GM19468 (cell line): ENCODE measurements around the gene VPS13D.
"Not testable (repeated sequence)": the region's sequence is repeated elsewhere in the genome, so short reads cannot be mapped to it uniquely, and the experiment has no call there.

Experiments
- ATAC-seq: cut with Tn5 transposase; IDR thresholded peaks from one replicate; pipeline ENCODE4 v1.9.1; 2021; ENCODE audit warnings: mild to moderate bottlenecking, moderate library complexity, moderate number of reproducible peaks; ENCODE audit not compliant: unreplicated experiment; ENCODE audit errors: extremely low read depth

Gene VPS13D

GRCh38 chr1:12324973-12325372 is 95.1 kb downstream of the VPS13D start:
- not testable (repeated sequence) for ATAC-seq

GRCh38 chr1:12326986-12327385 is 97.2 kb downstream of the VPS13D start:
- ATAC-seq, result no peak

DNA sequence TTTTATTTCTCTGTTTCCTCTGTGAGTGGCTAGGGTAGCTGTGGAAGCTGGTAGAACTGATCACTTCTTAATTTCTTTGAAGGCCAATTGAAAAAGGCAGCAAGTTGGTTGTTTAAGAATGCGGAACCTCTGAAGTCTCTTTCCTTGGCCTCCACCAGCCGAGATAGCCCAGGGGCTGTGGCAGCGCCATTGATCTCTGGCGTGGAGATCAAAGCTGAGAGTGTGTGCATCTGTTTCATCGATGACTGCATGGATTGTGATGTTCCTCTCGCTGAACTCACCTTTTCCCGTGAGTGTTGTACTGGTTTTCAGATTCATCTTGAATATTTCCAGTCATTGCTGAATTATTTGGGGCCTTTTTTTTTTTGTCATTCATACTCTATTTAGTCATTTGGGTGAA is 97.7 kb downstream of the VPS13D start:
- ATAC-seq, result no peak

- ATAC-seq, result no peak
Measured at GRCh38 chr1:12333036-12333785, 103.4 kb downstream of the VPS13D start.

GRCh38 chr1:12335815-12336214 is 106.0 kb downstream of the VPS13D start:
- no peak for ATAC-seq

DNA sequence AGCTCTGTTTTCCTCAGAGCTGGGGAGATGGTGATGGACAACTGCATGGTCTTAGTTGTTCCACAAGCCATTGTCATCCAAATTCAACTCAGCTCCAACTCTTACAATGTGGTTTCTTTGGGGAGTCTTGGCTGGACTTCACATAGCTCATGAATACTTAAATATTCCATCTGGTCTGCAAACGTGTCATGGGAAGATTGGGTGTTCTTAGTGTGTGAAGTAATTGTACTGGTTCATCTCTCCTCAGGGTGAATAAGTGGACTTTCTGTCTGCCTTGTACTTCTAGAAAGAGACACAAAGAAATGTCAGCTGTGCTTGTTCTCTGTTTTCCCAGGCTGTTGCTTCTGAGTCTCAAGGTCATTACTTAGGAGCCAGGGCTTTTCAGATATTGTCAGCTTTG is 106.6 kb downstream of the VPS13D start:
- ATAC-seq, result no peak

DNA sequence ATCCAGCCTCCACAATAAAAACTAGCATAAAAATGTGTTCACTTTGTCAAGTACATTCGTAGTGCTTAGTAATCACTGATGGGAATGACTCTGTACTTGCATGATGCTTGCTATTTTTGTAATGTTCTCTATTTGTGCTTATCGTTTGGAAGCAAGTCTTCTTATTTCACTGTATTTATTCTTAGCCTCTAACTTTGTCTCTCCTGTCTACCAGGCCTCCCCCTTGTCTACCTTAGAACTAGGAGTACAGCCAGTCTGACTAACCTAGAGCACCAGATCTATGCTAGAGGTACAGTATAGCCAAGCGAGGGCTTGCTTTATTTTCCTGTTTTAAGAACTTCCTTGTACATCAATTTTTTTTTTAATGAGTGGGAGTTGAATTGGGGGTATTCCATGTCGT is 108.2 kb downstream of the VPS13D start:
- ATAC-seq, result no peak

GRCh38 chr1:12338823-12339222 is 109.0 kb downstream of the VPS13D start:
- no peak for ATAC-seq

DNA sequence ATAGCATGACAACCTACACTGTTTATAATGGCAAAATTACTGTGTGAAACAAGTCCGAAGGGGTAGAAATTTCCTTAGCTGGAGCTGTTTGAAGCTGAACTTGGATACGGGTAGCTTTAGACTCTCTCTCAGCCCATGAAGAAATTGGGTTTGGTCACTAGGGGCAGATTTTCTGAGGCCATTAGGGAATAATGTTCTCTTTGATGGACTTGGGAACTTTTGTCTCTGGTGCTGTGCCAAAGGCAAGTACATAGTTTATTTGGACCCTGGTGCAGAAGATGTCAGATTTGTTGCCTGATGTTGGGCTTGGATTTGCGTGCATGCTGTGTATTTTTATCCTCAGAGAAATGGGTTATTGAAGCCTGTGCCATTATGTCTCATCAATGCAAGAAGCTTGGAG is 109.6 kb downstream of the VPS13D start:
- ATAC-seq, result no peak

DNA sequence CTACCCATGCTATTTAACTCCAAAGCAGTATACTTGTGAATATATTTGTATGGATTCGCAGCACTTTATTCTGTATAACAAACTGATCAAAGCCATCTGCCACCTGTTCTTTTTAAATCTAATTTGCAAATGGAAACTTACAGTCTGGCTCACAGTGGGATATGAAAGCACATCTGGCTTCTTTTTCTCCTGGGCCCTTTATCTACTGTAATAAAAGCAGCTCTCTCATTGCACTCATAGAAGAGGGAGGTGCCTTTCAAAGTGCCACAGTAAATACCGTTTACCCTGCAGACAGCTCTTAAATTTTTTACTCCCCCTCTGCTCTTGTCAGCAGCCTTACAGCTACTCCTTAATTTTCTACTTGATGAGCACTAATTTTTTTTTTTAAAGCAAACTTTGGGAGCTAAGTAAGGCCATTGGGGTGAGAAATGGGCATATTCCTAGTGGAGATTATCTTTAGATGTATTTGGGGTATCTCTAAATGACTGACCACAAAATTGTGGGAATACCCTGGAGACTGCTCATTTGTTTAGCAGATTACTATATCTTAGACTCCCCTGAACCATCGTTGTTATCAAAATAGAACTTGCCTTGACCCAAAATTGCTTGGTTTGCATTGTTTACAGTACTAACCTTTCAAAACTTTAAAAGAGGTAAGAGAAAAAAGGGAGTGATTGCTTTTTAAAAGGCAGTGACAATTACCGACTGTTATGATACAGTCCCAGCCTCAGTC is 110.1 kb downstream of the VPS13D start:
- ATAC-seq, result no peak

DNA sequence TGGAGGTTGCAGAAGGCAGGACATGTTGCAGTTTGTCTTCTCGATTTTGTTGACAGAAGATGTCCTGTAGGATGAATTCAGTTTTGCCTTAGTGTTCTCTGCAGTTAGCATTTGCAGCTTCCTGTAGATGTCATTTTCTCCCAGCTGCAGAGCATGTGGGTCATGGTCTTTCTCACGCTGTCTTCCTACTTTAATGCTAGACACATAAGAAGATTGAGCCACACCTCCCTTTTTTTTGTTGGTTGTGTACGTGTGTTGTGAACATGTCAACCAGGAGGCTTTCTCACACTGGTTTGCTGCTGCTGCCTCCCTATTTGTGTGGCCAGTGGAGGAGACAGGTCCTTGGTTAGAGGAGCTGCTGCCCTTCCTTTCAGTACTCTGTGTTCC is 110.7 kb downstream of the VPS13D start:
- no peak for ATAC-seq

GRCh38 chr1:12341667-12342066 is 111.8 kb downstream of the VPS13D start:
- no peak for ATAC-seq

DNA sequence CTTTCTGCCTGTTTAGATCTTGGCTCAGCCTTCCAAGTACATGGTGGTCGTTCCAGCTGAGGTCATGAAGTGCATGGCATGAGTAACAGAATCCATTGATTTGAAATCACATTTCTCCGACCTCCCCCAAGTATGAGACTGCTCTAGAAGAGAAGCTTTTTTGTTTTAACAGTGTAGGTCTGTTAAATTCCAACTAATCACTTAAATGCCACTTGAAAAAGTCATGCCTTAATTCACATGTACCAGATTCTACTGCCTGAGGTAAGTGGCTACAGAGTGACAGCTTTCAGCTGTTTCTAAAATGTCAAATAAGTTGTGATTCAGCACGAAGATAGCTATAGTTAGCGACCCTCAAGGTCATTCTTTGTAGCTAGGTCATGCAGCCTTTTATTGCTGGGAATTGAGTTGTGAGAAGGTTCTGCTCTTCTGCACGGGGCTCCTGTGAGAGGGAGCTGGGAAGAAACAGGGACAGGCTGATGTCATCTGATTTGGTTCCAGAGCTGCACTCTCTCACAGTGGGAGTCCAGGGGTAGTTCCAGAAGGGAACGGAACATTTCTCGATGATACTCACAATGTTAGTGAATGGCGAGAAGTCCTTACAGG is 112.7 kb downstream of the VPS13D start:
- ATAC-seq, result no peak

- no peak for ATAC-seq
Measured at GRCh38 chr1:12343823-12344487, 114.1 kb downstream of the VPS13D start.

DNA sequence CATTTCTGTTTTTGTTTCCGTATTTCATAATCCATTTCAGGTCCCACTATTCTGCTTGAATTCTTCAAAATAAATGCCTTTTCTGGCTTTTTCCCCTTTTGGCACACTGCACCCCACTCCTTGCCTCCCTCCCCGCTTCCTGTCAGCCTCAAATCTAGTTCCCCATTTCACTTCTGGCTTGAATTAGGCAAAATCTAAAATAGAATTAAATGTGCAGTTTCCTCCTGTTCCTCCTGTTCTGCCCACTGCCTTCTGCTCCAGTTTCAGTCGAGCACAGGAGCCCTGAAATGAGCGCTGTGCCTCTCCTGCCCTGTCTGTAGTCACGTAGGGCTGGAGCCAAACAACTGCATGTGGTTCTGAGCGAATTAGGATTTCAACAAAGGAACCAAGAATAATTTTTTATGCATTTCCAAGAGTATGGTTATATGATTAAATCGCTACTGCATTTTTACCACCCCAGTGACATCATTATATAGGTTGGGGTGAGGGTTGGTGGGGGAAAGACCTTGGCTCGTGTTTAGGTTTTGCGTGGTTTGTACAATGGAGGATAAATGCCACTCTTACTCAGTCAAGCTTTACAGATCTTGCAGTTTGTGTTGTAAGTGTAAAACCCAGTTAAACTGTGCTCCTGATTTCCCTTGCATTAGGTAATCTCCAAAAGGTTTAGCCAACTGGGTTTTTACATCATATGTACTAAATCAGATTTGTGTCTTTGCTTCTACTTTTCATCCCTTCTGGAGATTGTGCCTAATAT is 114.9 kb downstream of the VPS13D start:
- ATAC-seq, result no peak

DNA sequence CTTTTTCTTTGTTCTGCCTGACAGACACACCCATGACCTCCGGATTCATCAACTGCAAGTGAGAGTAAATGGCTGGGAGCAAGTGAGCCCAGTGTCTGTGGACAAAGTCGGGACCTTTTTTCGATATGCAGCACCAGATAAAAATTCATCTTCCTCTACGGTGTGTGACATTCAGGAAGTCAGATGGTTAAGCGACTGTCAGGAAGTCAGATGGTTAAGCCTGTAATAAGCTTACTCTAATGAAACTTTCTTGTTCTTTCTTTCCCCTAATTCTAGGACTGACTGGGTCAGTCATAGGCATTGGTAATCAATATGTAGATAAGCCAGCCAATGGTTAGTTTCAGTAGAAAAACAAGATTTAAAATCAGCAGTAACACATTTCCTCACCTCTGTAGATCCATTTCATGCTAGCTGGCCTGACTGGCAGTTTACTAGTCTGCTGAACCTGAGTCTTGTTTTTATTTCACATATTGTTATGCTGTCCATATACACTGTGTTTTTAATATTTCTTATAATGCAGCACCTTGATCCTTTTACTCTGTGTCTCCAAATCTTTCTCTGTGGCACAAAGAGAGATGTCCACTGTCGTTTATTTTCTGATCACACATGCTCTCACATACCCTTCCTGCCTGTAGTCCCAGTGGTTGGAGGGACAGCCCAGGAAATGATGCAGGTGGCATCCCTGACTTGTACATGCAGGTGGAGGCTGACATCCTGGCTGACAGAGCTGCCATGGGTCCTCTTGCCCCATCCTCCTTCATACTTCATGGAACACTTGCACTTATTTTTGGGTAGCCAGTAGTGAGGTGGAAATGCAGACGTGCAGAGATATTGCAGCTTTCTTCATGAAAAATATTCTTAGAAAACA is 115.8 kb downstream of the VPS13D start:
- no peak for ATAC-seq

DNA sequence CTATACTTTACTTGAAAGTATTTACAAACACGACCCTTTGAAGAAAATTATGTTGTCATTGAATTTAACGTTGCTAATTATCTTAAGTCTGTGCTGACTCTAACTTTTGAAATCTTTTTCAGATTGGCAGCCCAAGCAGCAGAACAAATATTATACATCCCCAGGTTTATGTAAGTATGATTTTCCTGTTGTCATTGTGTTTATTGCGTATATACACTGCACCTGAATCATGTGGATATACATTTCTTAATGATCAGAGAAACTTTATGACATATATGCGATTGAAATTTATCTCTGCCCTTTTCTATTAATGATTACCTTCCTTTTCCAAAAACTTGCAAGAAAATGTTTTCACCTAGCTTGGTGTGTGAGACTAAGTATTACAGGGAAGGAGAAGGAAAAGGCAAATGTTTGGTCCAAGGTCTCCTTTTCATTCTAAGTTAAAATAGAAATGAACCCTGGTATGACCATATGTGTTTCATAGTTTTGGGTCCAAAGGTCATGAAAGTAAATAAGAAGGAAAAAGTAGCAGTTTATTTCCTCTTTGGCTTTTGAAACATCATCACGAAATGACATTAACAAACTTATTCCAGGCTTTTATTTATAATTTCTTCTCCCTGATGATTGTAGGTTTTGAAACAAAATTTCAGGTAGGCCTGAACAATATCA is 116.8 kb downstream of the VPS13D start:
- no peak for ATAC-seq

- no peak for ATAC-seq
Measured at GRCh38 chr1:12348113-12348512, 118.3 kb downstream of the VPS13D start.

DNA sequence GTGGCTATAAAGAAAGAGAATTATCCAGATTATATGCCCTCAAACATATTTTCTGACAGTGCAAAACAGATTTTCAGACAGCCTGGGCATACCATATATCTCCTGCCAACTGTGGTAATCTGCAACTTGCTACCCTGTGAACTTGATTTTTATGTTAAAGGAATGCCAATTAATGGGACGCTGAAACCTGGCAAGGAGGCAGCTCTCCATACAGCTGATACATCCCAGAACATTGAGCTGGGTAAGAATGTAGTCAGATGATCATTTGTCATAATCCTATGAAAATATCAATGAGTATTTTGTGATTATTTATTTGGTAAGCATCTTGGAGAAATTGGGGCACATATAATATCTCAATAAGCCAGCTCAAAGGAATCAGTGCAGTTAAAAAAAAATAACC is 124.2 kb downstream of the VPS13D start:
- no peak for ATAC-seq
